HG03439 (cell line): ENCODE results near the gene CKLF.
A peak's percentile ranks its signal among the peaks of the same experiment; 100 is the strongest.
"Not testable (repeated sequence)": the region's sequence is repeated elsewhere in the genome, so short reads cannot be mapped to it uniquely, and the experiment has no call there.

Experiments
- ATAC-seq: cut with Tn5 transposase; IDR thresholded peaks from one replicate; pipeline ENCODE4 v1.9.1; 2021; ENCODE audit warnings: mild to moderate bottlenecking, moderate library complexity; ENCODE audit not compliant: unreplicated experiment

The CKLF gene, protein sequence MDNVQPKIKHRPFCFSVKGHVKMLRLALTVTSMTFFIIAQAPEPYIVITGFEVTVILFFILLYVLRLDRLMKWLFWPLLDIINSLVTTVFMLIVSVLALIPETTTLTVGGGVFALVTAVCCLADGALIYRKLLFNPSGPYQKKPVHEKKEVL

GRCh38 chr16:66552286-66553177, at the start of gene CKLF:
Gene CKLF, plus strand, starts transcription at chr16:66552576. Its CDS starts 140 bp downstream, at chr16:66552716.
- peak; percentile 71 for ATAC-seq

DNA sequence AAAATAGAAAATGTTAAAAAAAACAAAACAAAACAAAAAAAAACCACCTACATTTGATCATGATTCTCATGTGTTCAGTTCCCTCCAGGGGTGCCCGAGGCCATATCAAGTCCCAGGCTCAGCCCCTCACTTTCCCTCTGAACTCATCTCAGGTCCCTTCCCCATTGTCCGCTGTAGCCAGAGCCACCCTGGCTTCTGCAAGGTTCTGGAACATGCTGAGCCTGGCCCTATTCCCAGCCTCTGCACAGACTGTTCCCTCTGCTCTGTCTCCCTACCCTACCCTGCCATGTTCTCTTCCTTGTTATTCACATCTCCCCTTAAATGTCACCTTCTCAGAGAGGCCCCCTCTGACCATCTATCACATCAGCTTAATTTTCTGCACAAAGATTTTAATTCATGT, 49.3 kb upstream of the CKLF start:
- ATAC-seq, result no peak

GRCh38 chr16:66503612-66504011, 48.8 kb upstream of the CKLF start:
- ATAC-seq, result no peak

DNA sequence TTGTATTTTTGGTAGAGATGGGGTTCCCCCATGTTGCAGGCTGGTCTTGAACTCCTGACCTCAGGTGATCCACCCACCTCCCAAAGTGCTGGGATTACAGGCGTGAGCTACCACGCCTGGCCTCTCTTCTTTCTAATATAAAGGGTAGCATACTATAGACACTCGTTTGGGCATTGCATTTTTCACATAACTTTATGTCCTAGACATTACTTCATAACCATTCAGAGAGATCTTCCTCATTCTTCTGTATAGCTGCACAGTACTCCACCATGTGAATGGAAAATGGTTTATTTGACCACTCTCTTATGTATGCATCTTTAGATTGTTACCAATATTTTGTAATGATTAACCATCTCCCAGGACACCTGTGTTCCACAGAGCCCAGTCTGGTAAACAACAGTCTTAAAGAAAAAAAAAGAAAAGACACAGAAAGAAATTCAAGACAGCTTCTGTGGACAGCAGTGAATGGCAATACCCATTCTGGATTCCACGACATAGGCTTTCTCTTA, 44.6 kb upstream of the CKLF start:
- ATAC-seq, result no peak

DNA sequence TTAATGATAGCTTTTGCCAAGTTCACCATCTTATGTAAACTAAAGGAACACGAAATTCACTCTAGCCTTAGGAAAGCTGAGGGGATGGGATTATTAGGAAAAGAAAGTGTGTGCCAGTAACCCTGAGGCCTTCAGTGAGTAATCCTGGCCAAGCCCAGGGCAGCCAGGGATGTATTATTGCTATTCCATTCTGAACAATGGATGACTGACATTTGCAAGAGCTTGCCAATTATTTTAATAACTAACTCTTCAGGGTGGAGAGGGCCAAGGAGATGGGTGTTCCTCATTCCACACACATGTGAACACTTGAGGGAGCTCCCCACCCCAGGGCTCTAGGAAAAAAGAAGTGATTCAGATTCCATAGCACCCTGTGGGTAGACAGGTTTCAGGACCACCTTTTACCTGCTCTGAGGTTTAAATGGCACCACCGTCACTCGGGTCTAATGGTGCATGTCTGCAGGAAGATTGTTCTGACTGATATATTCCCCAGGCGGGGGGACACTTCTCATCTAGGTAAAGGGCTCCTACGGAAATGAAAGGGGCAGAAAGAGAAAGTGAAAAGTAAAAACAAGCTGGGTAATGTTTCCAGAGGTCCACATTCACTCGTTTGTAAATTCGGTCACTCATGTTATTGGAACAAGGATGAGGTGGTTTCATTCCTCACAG, 44.0 kb upstream of the CKLF start:
- no peak for ATAC-seq

DNA sequence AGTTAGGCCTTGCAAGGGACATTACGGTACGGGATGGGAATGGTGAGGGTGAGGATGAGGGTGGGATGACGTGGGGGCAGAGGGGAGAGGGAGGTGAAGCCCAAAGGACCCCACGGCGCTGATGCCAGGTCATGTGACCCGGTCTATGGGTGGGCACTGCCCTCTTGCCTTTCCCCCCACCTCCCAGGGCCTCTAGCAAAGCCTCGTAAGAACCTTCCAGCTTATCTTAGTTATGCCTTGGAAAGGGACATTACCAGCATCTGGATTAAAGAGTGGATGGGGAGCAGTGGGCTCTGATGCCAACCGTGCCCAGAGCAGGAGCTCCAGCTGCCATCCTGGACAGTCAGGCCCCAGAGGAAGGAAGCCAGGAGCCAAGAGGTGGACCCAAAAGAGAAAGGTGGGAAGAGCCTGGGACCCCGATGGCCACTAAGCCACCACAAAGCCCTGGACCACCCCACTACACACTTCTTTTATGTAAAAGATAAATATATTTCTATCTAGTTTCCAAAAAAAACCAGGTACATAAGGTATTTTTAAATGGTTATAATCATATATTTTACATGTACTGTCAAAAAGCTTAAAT, 43.4 kb upstream of the CKLF start:
- no peak for ATAC-seq

- no peak for ATAC-seq
Observed at GRCh38 chr16:66509576-66509975, 42.8 kb upstream of the CKLF start.

DNA sequence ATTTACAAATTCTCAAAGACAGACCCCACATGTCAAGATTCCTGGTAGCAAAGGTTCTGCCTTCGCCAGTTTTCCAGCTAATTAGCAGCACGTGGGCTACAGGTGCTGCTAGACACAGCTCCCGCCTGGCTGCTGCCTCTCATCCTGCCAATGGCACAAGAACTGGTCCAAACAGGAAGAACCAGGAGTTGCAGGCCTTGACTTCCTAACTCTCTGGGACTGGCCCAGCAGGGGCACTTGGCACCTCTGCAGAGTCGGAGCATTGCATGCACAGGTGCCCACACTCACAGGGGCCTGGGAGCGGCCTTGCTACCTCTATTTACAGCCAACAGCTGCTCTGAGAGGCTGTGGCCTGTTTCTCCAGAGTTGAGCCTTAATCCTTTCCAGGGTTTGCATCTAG, 42.1 kb upstream of the CKLF start:
- ATAC-seq, result no peak

DNA sequence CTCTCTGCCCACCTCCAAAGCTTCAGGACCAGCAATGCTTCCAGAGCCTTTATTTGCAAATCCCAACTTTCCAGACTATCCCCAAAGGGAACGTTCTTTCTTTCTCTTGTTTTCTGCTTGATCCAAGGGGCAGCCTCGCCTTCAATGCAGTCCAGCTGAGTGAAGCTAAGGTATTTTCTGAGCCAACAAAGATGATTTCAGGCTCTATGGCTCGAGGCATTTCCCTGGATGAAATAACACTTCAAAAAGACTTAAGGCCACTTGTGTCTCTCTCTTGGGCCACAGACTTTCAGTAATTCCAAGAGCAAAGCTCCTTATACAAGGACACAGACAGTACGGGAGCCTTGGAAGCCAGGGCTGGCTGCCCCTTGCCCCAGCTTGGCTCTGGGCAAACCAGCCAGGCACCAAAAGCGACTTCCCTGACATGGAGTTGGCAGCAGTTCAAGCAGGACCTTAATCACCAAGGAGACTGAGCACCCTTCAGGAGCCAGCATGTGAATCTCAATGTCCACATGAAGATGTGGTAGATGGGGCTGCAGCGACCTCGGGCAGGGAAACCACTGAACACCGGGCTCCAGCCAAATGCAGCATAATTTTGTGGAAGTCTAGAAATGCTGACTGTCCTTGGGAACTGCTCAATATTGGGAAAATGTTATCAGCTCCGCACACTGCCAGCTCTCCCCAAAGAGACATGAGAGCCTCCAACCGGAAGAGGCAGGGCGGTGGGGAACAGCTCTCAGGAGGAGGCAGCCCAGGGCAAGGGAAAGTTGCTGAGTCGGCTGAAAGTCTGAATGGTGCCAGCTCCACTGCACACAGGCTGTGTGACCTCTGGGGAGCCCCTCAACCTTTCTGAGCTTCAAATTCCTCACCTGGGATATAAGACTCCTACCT, 41.4 kb upstream of the CKLF start:
- ATAC-seq, result no peak

GRCh38 chr16:66511602-66512271, 40.6 kb upstream of the CKLF start:
- no peak for ATAC-seq

DNA sequence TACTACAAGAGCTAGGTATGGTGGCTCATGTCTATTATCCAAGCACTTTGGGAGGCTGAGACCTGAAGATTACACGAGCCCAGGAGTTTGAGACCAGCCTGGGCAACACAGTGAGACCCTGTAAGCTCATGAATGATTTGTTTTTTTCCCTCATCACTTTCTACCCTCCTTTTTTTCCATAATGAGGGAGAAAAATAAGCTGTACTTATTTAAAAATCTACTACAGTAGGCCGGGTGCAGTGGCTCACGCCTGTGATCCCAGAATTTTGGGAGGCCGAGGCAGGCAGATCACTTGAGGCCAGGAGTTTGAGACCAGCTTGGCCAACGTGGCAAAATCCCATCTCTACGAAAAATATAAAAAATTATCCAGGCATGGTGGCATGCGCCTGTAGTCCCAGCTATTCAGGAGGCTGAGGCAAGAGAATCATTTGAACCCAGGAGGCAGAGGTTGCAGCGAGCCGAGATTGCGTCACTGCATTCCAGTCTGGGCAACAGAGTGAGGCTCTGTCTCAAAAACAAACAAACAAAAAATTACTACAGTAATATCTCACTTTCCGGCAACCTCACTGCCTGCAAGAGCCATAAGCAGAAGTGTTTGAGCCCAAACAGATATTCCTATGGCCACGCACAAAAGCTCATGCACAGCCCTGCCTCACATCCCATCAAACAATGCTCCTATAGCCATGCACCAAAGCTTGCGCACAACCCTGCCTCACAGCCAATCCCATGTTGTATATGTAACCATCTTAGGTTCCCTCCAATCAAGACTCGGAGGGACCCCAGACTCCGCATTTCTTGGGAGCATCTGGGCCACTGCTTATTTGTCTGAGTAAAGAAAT, 39.9 kb upstream of the CKLF start:
- no peak for ATAC-seq

DNA sequence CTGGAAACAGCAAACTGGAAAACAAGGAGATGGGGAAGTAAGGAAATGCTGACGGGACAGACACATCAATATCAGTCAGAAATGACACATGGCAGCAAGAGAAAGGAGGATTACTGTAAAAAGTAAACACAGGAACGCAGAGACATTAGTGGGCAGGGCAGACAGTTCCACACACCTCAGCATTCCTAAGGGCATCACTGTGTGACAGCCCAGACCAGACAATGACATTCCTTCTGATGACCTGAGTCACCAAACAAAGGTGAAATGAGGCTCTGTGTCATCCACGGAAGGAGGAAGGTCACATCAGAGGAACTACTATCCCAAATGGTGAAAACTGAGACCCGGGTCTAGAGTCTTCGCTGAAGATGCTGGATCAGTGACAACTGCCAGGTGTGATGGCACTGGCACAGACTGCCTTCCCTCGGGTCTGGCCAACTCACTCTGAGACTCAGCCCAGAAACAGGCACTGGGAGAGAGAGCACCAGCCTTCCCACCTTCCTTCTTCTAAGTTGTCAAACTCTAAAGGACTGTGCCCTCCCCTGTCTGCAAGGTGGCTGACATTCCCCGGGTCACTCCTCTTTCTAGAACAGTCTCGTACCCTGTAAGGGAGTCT, 39.2 kb upstream of the CKLF start:
- ATAC-seq, result no peak

- not testable (repeated sequence) for ATAC-seq
Observed at GRCh38 chr16:66514391-66514790, 38.0 kb upstream of the CKLF start.

DNA sequence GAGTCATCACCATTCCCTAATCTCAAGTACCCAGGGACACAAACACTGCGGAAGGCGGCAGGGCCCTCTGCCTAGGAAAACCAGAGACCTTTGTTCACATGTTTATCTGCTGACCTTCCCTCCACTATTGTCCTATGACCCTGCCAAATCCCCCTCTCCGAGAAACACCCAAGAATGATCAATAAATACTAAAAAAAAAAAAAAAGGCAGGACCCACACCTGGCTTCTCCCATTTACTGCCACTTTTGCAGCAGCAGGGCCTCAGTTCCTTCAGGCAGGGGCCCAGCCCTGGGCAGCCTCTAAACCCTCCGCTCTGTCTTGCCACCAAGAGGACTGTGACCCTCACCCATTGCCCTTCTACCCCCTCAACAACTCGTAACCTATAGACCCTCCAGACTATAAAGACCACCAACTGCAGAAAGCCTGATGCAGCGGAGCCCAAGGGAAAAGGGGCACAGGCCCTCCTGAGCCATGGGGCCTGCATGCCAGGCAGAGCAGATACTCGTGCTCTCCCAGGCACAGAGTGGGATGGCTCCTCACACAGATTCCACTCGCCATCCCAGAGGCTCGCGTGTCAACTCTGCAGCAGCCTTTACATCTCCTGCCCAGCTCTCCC, 37.3 kb upstream of the CKLF start:
- not testable (repeated sequence) for ATAC-seq

DNA sequence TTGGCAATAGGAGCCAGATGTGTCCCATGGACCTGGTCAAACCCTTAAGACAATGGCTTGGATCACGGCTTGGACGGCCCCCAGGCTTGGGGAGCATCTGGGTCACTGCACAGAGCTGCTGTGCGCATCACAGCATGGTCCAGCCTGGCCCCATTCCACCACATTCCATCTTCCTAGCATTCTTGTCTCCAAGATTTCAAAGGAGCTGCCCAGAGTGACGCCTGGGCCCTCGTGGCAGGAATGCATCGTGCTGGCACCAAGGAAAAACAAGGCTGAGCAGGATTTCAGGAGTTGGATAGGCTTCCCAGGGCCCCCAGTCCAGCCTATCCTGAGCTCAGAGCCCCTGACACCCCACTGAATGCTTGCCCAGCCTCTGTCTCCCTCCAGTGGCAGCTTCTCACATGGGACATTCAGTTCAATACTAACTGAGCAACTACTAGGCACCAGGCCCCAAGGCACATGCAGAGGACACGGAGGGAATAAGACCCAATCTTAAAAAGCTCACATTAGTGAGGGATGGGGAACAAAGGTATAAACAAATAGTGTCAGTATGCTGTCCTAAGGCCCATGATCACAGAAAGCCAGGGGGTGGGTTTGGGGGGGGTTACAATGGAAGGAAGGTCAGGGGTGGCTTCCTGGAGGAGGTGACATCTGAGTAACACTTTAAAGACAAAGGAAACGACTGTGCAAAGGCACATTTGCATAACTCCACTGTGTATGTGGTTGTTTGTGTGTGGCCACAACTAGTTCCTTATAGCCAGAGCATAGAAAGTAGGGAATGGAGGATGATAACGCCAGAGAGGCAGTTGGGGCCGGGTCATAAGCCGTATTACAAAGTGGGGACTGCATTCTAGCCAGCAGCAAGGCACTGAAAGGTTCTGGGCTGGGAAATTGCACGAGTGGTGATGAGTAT, 36.5 kb upstream of the CKLF start:
- ATAC-seq, result no peak

- ATAC-seq, result peak; percentile 23
Observed at GRCh38 chr16:66516509-66516807, 35.9 kb upstream of the CKLF start.
